Adrenal gland (tissue), 5 donors: ENCODE measurements around the gene POLR2B.

ENCODE experiments used
- POLR2A ChIP-seq, 2 donors: fragments of 450-650 bp; IDR thresholded peaks; one replicate each; pipeline ENCODE4 v1.6.1; 2017; ENCODE audit warnings: antibody characterized with exemption in 2 of 2, mild to moderate bottlenecking in 2 of 2, moderate library complexity in 1 of 2
- TF ChIP-seq, protein P1 (sequence below), 6 experiments: fragments of 450-650 bp in 4 of 6; fragments of 200-600 bp in 2 of 6; sonication (generic) in 1 of 6; IDR thresholded peaks; 1 replicate in 5 of 6; 2 replicates in 1 of 6; pipeline versions ENCODE4 v1.5.1 to v1.8.0; 2016 to 2021; ENCODE audit warnings: antibody characterized with exemption in 6 of 6, mild to moderate bottlenecking in 2 of 6, moderate library complexity in 1 of 6
- donor health status: DM: no; HTN: no; CAD: no.

DNA sequence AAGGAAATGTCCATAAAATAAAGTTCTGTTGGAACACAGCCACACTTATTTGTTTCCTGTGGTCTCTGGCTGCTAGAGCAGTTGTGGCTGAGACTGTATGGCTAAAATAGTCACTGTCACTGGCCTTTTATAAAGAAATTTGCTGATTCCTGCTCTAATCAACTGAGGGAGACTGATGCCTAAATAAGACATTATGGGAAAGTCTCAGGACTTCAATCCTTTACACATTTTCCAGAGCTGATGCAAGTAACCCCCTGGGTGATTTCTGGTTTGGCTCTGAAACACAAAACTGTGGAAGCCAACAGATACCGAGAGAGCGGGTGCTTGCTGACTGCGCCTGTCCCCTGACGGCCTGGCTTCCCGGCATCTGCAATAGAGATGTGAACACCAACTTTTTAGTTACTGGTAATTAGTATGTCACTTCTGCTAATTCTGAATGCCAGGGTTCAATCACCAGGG is 64.0 kb downstream of the POLR2B start:
- TF ChIP-seq, protein P1, sequence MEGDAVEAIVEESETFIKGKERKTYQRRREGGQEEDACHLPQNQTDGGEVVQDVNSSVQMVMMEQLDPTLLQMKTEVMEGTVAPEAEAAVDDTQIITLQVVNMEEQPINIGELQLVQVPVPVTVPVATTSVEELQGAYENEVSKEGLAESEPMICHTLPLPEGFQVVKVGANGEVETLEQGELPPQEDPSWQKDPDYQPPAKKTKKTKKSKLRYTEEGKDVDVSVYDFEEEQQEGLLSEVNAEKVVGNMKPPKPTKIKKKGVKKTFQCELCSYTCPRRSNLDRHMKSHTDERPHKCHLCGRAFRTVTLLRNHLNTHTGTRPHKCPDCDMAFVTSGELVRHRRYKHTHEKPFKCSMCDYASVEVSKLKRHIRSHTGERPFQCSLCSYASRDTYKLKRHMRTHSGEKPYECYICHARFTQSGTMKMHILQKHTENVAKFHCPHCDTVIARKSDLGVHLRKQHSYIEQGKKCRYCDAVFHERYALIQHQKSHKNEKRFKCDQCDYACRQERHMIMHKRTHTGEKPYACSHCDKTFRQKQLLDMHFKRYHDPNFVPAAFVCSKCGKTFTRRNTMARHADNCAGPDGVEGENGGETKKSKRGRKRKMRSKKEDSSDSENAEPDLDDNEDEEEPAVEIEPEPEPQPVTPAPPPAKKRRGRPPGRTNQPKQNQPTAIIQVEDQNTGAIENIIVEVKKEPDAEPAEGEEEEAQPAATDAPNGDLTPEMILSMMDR (IDR thresholded peaks at IDR 0.05) = no peak
- TF ChIP-seq POLR2A (IDR thresholded peaks at IDR 0.05) = no peak
